PC-3 (cell line): ENCODE results near the gene UCN2. TPM values are rescaled to one million over a fixed set of nuclear protein-coding genes. Genes with fewer than 3 reads are reported as not detected.

Experiments
- ATAC-seq: fragments of 200-7000 bp; cut with Tn5 transposase; 2 replicates; pipeline ENCODE4 v1.9.1; 2020; ENCODE audit warnings: mild to moderate bottlenecking, moderate library complexity
- BruUV-seq: library from RNA; stranded (reverse); fragments of 400-500 nt; replicated peaks from 2 replicates; lab custom pipeline; 2021; lab: Mats Ljungman, UMichigan
- CTCF ChIA-PET: fragments of 300-600 bp; sonication (Branson Sonifier 250); formaldehyde crosslinking; loops from one replicate; lab custom pipeline; 2022; ENCODE audit warnings: antibody characterized with exemption; lab: Charles Lee
- POLR2A ChIA-PET: fragments of 300-600 bp; sonication (Branson Sonifier 250); formaldehyde crosslinking; loops from one replicate; lab custom pipeline; 2022; ENCODE audit warnings: antibody characterized with exemption; ENCODE audit not compliant: unreplicated experiment; lab: Charles Lee
- DNase-seq: peaks from one replicate; pipeline ENCODE4 v3.0.0-alpha.2; 2015
- H2AFZ ChIP-seq: fragments of 300-600 bp; sonication (generic); 2 replicates; pipeline ENCODE4 v1.6.0; 2016; ENCODE audit warnings: antibody characterized with exemption, low read length
- H3F3A ChIP-seq: fragments of 300-600 bp; sonication (generic); one replicate; pipeline ENCODE4 v1.6.0; 2017; ENCODE audit warnings: antibody characterized with exemption, low read length, control low read depth, mild to moderate bottlenecking; ENCODE audit not compliant: unreplicated experiment
- H3K27ac ChIP-seq: fragments of 300-600 bp; sonication (generic); 2 replicates; pipeline ENCODE4 v1.5.1; 2016; ENCODE audit warnings: mild to moderate bottlenecking, low read length
- H3K27me3 ChIP-seq: fragments of 300-600 bp; sonication (generic); 2 replicates; pipeline ENCODE4 v1.6.1; 2016; ENCODE audit warnings: low read length, mixed read lengths
- H3K36me3 ChIP-seq: fragments of 300-600 bp; sonication (generic); 2 replicates; pipeline ENCODE4 v1.6.1; 2016; ENCODE audit warnings: low read depth, mixed run types, low read length, mixed read lengths
- H3K4me1 ChIP-seq: fragments of 300-600 bp; sonication (generic); 2 replicates; pipeline ENCODE4 v1.5.1; 2016; ENCODE audit warnings: low read length; ENCODE audit not compliant: insufficient read depth
- H3K4me2 ChIP-seq: fragments of 300-600 bp; sonication (generic); 2 replicates; pipeline ENCODE4 v1.6.0; 2016; ENCODE audit warnings: low read length
- H3K4me3 ChIP-seq: fragments of 300-600 bp; sonication (generic); 2 replicates; pipeline ENCODE4 v1.5.1; 2016; ENCODE audit warnings: mild to moderate bottlenecking, low read length, mixed read lengths
- H3K79me2 ChIP-seq: fragments of 300-600 bp; sonication (generic); 2 replicates; pipeline ENCODE4 v1.6.1; 2017; ENCODE audit warnings: low read length, mixed read lengths
- H3K9ac ChIP-seq: fragments of 300-600 bp; sonication (generic); 2 replicates; pipeline ENCODE4 v1.6.0; 2016; ENCODE audit warnings: mild to moderate bottlenecking, low read length
- H3K9me2 ChIP-seq: fragments of 300-600 bp; sonication (generic); replicated peaks from 2 replicates; pipeline ENCODE4 v1.6.1; 2016; ENCODE audit warnings: mixed run types, low read length, mixed read lengths
- H3K9me3 ChIP-seq: fragments of 300-600 bp; sonication (generic); 2 replicates; pipeline ENCODE4 v1.6.1; 2016; ENCODE audit warnings: low read length, mixed read lengths
- H4K20me1 ChIP-seq: fragments of 300-600 bp; sonication (generic); 2 replicates; pipeline ENCODE4 v1.6.1; 2016; ENCODE audit warnings: low read length, mixed read lengths
- CTCF ChIP-seq: fragments of 300-600 bp; sonication (generic); conservative IDR thresholded peaks from 2 replicates; pipeline ENCODE4 v1.5.1; 2017; ENCODE audit warnings: antibody characterized with exemption, low read depth, mild to moderate bottlenecking, low read length
- EZH2 ChIP-seq: fragments of 300-600 bp; sonication (generic); IDR thresholded peaks from one replicate; pipeline ENCODE4 v1.6.1; 2017; ENCODE audit warnings: antibody characterized with exemption, mild to moderate bottlenecking, low read length; ENCODE audit not compliant: unreplicated experiment
- EZH2phosphoT487 ChIP-seq: fragments of 300-600 bp; sonication (generic); IDR thresholded peaks from 2 replicates; pipeline ENCODE4 v1.6.1; 2018; ENCODE audit warnings: mild to moderate bottlenecking, antibody characterized with exemption, low read length, borderline replicate concordance
- intact Hi-C: fragments of 100-400 bp; cut with micrococcal nuclease; formaldehyde crosslinking; loops from 2 replicates; pipeline ENCODE4 v1.9.0; 2023
- total RNA-seq: library from RNA; depleted of rRNA; stranded (reverse); fragments of >200 nt; gene quantifications from 2 replicates; pipeline ENCODE4 v1.2.3, GENCODE V29; 2014

The UCN2 gene
- total RNA-seq, 1 experiment from 2014 or later, result 0.91 TPM

- BruUV-seq, result no TSS peak
- no peak overlapping the region for H3K27ac ChIP-seq
- no peak overlapping the region for H2AFZ ChIP-seq
- ATAC-seq, result peak; percentile 99
- POLR2A ChIA-PET, result interaction anchor here (0.5 kb wide), 1 partner anchor 103 kb away, joined by 3 read pairs; the partner anchor contains the start of gene ATRIP
- H3K79me2 ChIP-seq, result peaks cover 24% of the 10 kb centered on the region
- no peak overlapping the region for H3K4me2 ChIP-seq
- H3K9me2 ChIP-seq, result no peaks in the 10 kb centered on the region
- no peak overlapping the region for H3K9ac ChIP-seq
- no peaks in the 10 kb centered on the region for H4K20me1 ChIP-seq
- no peaks in the 10 kb centered on the region for H3K9me3 ChIP-seq
- H3K36me3 ChIP-seq, result peaks cover 29% of the 10 kb centered on the region
- H3F3A ChIP-seq, result no peaks in the 10 kb centered on the region
- CTCF ChIA-PET, result interaction anchor here (0.6 to 1.0 kb wide), 4 partner anchors 62 to 148 kb away, joined by 3 to 6 read pairs (median 4); no protein-coding TSS in a partner anchor
- H3K4me3 ChIP-seq, result no peak overlapping the region
- DNase-seq, result peak; percentile 90
- no peaks in the 10 kb centered on the region for H3K4me1 ChIP-seq
- intact Hi-C loops, result loop anchor here (1.0 to 2.0 kb wide), 3 partner anchors 42 to 276 kb away; no protein-coding TSS in a partner anchor
- no peaks in the 10 kb centered on the region for H3K27me3 ChIP-seq
- TF ChIP-seq CTCF (peak; percentile 97), EZH2 (no peak)
Observed at GRCh38 chr3:48548729-48549705, 14.6 kb downstream of the UCN2 start.

- no TSS peak for BruUV-seq
- Histone ChIP-seq H3K27me3 (no peaks in the 10 kb centered on the region), H3K9me2 (no peaks in the 10 kb centered on the region), H3K9me3 (no peaks in the 10 kb centered on the region), H3K4me2 (no peak overlapping the region), H3K79me2 (peaks cover 15% of the 10 kb centered on the region), H3K4me3 (no peak overlapping the region), H2AFZ (no peak overlapping the region), H4K20me1 (no peaks in the 10 kb centered on the region), H3K4me1 (no peaks in the 10 kb centered on the region), H3F3A (no peaks in the 10 kb centered on the region), H3K9ac (no peak overlapping the region), H3K27ac (no peak overlapping the region), H3K36me3 (peaks cover 29% of the 10 kb centered on the region)
- DNase-seq (no peak), ATAC-seq (no peak)
- CTCF ChIA-PET, result interaction anchor here (1.0 kb wide), 1 partner anchor 112 kb away, joined by 4 read pairs; no protein-coding TSS in a partner anchor
- intact Hi-C loops, result loop anchor here (1.0 to 2.0 kb wide), 3 partner anchors 41 to 275 kb away; no protein-coding TSS in a partner anchor
- POLR2A ChIA-PET, result no interaction called here
- no peak for TF ChIP-seq CTCF
- TF ChIP-seq EZH2phosphoT487, result no peak
- TF ChIP-seq EZH2, result no peak
Observed at GRCh38 chr3:48548126-48548525, 15.5 kb downstream of the UCN2 start.
